Endothelial cell of umbilical vein (primary cell): ENCODE measurements around the gene FRMD4A.

Source experiments
- EZH2 ChIP-seq: IDR thresholded peaks from 2 replicates; pipeline ENCODE4 v1.6.1; 2012; ENCODE audit warnings: borderline replicate concordance, low read depth, mild to moderate bottlenecking, moderate library complexity, low read length, inconsistent platforms; ENCODE audit not compliant: severe bottlenecking
- FOS ChIP-seq: IDR thresholded peaks from 2 replicates; pipeline ENCODE4 v1.6.1; 2011; ENCODE audit warnings: mild to moderate bottlenecking, low read length, moderate library complexity, borderline replicate concordance; ENCODE audit not compliant: insufficient read depth
- GATA2 ChIP-seq: IDR thresholded peaks from 2 replicates; pipeline ENCODE4 v1.7.0; 2011; ENCODE audit warnings: low read depth, mild to moderate bottlenecking, moderate library complexity, mixed read lengths, low read length; ENCODE audit not compliant: insufficient read length, insufficient read depth
- JUN ChIP-seq: IDR thresholded peaks from 2 replicates; pipeline ENCODE4 v1.6.1; 2011; ENCODE audit warnings: borderline replicate concordance, low read depth; ENCODE audit not compliant: insufficient read length, insufficient read depth
- MAX ChIP-seq: IDR thresholded peaks from 2 replicates; pipeline ENCODE4 v1.6.1; 2011; ENCODE audit not compliant: insufficient read depth, insufficient read length
- MYC ChIP-seq: IDR thresholded peaks from one replicate; pipeline ENCODE4 v1.6.1; 2011; ENCODE audit warnings: mild to moderate bottlenecking, low read depth, low read length
- POLR2A ChIP-seq: IDR thresholded peaks from 2 replicates; pipeline ENCODE4 v1.6.1; 2012; ENCODE audit warnings: low read depth, mild to moderate bottlenecking, control low read depth, low read length
- POLR2AphosphoS5 ChIP-seq: IDR thresholded peaks from 2 replicates; pipeline ENCODE4 v1.6.1; 2012; ENCODE audit warnings: low read depth, mild to moderate bottlenecking, control low read depth, low read length, moderate library complexity; ENCODE audit not compliant: insufficient read depth
- TF ChIP-seq, protein P1 (sequence below), 2 donors: IDR thresholded peaks; 1 replicate in 1 of 2; 2 replicates in 1 of 2; pipeline ENCODE4 v1.5.1; 2011; ENCODE audit warnings: low read length in 2 of 2, mild to moderate bottlenecking in 2 of 2, moderate library complexity in 2 of 2, control low read depth in 1 of 2, inconsistent platforms in 1 of 2, low read depth in 1 of 2; ENCODE audit not compliant: insufficient read depth in 1 of 2; ENCODE audit errors: extremely low read depth in 1 of 2

- TF ChIP-seq, protein P1, sequence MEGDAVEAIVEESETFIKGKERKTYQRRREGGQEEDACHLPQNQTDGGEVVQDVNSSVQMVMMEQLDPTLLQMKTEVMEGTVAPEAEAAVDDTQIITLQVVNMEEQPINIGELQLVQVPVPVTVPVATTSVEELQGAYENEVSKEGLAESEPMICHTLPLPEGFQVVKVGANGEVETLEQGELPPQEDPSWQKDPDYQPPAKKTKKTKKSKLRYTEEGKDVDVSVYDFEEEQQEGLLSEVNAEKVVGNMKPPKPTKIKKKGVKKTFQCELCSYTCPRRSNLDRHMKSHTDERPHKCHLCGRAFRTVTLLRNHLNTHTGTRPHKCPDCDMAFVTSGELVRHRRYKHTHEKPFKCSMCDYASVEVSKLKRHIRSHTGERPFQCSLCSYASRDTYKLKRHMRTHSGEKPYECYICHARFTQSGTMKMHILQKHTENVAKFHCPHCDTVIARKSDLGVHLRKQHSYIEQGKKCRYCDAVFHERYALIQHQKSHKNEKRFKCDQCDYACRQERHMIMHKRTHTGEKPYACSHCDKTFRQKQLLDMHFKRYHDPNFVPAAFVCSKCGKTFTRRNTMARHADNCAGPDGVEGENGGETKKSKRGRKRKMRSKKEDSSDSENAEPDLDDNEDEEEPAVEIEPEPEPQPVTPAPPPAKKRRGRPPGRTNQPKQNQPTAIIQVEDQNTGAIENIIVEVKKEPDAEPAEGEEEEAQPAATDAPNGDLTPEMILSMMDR (IDR thresholded peaks at IDR 0.05; ENCODE audit: extremely low read depth in 1 of 2, insufficient read depth in 1 of 2, low read depth in 1 of 2, low read length in 2 of 2): no peak
- no peak for TF ChIP-seq MAX
- TF ChIP-seq POLR2AphosphoS5: no peak
- no peak for TF ChIP-seq EZH2
- no peak for TF ChIP-seq POLR2A
- TF ChIP-seq FOS: no peak
- no peak for TF ChIP-seq MYC
- no peak for TF ChIP-seq GATA2
- TF ChIP-seq JUN: no peak
These were observed 613.2 kb downstream of the FRMD4A start for GRCh38 chr10:13717571-13717935.
